ENCODE measurements around the gene PRDM16. TPM values are rescaled to one million over a fixed set of nuclear protein-coding genes. Genes with fewer than 3 reads are reported as not detected.

Gene PRDM16
- total and polyA plus RNA-seq, 2 of the 8 experiments (the other 6 are each of a cell fraction or from before 2014, with no cell fraction given) = 0.39 to 0.43 TPM

GRCh38 chr1:3120994-3121393 is 52.0 kb downstream of the PRDM16 start (continued):
- TF ChIP-seq CHD7 (IDR thresholded peaks at IDR 0.05; ENCODE audit: insufficient replicate concordance, low read length) = no peak

Data from H1 (cell line).